IMR-90 (cell line): Measurements from ENCODE around the gene RBBP7. TPM values are rescaled to one million over a fixed set of nuclear protein-coding genes. Genes with fewer than 3 reads are reported as not detected.

Source experiments
- ATAC-seq: fragments of 200-7000 bp; cut with Tn5 transposase; 2 replicates; pipeline ENCODE4 v1.9.1; 2020; ENCODE audit warnings: low read depth, mild to moderate bottlenecking, moderate library complexity
- BruUV-seq: library from RNA; stranded (reverse); fragments of 400-500 nt; replicated peaks from 2 replicates; lab custom pipeline; 2021; lab: Mats Ljungman, UMichigan
- CTCF ChIA-PET: fragments of 300-600 bp; formaldehyde crosslinking; extraction: SDS; loops from one replicate; lab custom pipeline; 2021; ENCODE audit warnings: antibody characterized with exemption; lab: Yijun Ruan, JAX
- POLR2A ChIA-PET: fragments of 300-600 bp; sonication (Branson Sonifier 250); formaldehyde crosslinking; loops from one replicate; lab custom pipeline; 2022; ENCODE audit warnings: antibody characterized with exemption; ENCODE audit not compliant: unreplicated experiment; lab: Charles Lee
- DNase-seq: peaks from one replicate; pipeline ENCODE4 v3.0.0; 2013
- H2AFZ ChIP-seq: replicated peaks from 2 replicates; pipeline ENCODE3; 2013; ENCODE audit warnings: low read length, mild to moderate bottlenecking; ENCODE audit not compliant: poor library complexity
- H2AK5ac ChIP-seq: 2 replicates; pipeline ENCODE4 v1.6.1; 2013; ENCODE audit warnings: low read depth, low read length, inconsistent platforms
- H2AK9ac ChIP-seq: replicated peaks from 2 replicates; pipeline ENCODE3; 2013; ENCODE audit warnings: mild to moderate bottlenecking, low read depth, low read length, moderate library complexity; ENCODE audit not compliant: poor library complexity
- H2BK120ac ChIP-seq: 2 replicates; pipeline ENCODE4 v1.6.1; 2013; ENCODE audit warnings: low read depth, low read length, inconsistent platforms
- H2BK15ac ChIP-seq: 3 replicates; pipeline ENCODE4 v1.6.1; 2013; ENCODE audit warnings: low read depth, low read length, inconsistent platforms
- H2BK20ac ChIP-seq: 2 replicates; pipeline ENCODE4 v1.6.1; 2013; ENCODE audit warnings: low read depth, mild to moderate bottlenecking, inconsistent platforms, low read length, moderate library complexity
- H2BK5ac ChIP-seq: 2 replicates; pipeline ENCODE4 v1.6.1; 2013; ENCODE audit warnings: mild to moderate bottlenecking, low read depth, low read length, inconsistent platforms; ENCODE audit not compliant: poor library complexity, severe bottlenecking
- H3K14ac ChIP-seq: replicated peaks from 2 replicates; pipeline ENCODE4 v1.6.1; 2013; ENCODE audit warnings: low read depth, low read length, inconsistent platforms
- H3K18ac ChIP-seq: 2 replicates; pipeline ENCODE4 v1.6.1; 2013; ENCODE audit warnings: low read depth, low read length, control low read depth
- H3K23ac ChIP-seq: 2 replicates; pipeline ENCODE4 v1.6.1; 2013; ENCODE audit warnings: low read depth, low read length, inconsistent platforms
- H3K27ac ChIP-seq: 2 replicates; pipeline ENCODE4 v1.5.1; 2013; ENCODE audit warnings: mild to moderate bottlenecking, control low read depth, low read length; ENCODE audit not compliant: insufficient read depth
- H3K27me3 ChIP-seq: 2 replicates; pipeline ENCODE4 v1.6.1; 2013; ENCODE audit warnings: low read length; ENCODE audit not compliant: control insufficient read depth, insufficient read depth
- H3K36me3 ChIP-seq: 2 replicates; pipeline ENCODE4 v1.6.1; 2013; ENCODE audit warnings: low read length, mixed read lengths; ENCODE audit not compliant: control insufficient read depth, insufficient read depth
- H3K4ac ChIP-seq: 2 replicates; pipeline ENCODE4 v1.6.1; 2013; ENCODE audit warnings: low read depth, low read length, inconsistent platforms
- H3K4me1 ChIP-seq: 2 replicates; pipeline ENCODE4 v1.6.1; 2013; ENCODE audit warnings: low read length, mixed read lengths; ENCODE audit not compliant: control insufficient read depth, insufficient read depth
- H3K4me2 ChIP-seq: 2 replicates; pipeline ENCODE4 v1.6.1; 2013; ENCODE audit warnings: low read depth, mild to moderate bottlenecking, control low read depth, low read length, moderate library complexity
- H3K4me3 ChIP-seq: 2 replicates; pipeline ENCODE4 v1.5.1; 2013; ENCODE audit warnings: low read depth, mild to moderate bottlenecking, control low read depth, low read length, moderate library complexity; ENCODE audit not compliant: insufficient read depth
- H3K56ac ChIP-seq: 2 replicates; pipeline ENCODE4 v1.6.1; 2013; ENCODE audit warnings: low read length, inconsistent platforms; ENCODE audit not compliant: insufficient read depth; ENCODE audit errors: extremely low read depth
- H3K79me1 ChIP-seq, 2 experiments: 2 replicates each; pipeline ENCODE4 v1.6.1; 2013; ENCODE audit warnings: low read length in 2 of 2, inconsistent platforms in 1 of 2, low read depth in 1 of 2
- H3K9ac ChIP-seq: 2 replicates; pipeline ENCODE4 v1.6.1; 2013; ENCODE audit warnings: low read depth, low read length, control low read depth
- H3K9me1 ChIP-seq: 2 replicates; pipeline ENCODE4 v1.6.1; 2013; ENCODE audit warnings: low read length, inconsistent platforms; ENCODE audit not compliant: insufficient read depth
- H3K9me3 ChIP-seq: 2 replicates; pipeline ENCODE4 v1.6.1; 2013; ENCODE audit warnings: low read length; ENCODE audit not compliant: control insufficient read depth, insufficient read depth
- H4K20me1 ChIP-seq: 2 replicates; pipeline ENCODE4 v1.6.1; 2013; ENCODE audit warnings: low read length, inconsistent platforms; ENCODE audit not compliant: insufficient read depth
- H4K5ac ChIP-seq: 2 replicates; pipeline ENCODE4 v1.6.1; 2013; ENCODE audit warnings: mild to moderate bottlenecking, low read depth, low read length, control low read depth
- H4K8ac ChIP-seq, 2 experiments: 2 replicates each; pipeline ENCODE4 v1.6.1; 2013; ENCODE audit warnings: low read depth in 2 of 2, low read length in 2 of 2, control low read depth in 1 of 2, inconsistent platforms in 1 of 2
- H4K91ac ChIP-seq: 2 replicates; pipeline ENCODE4 v1.6.1; 2013; ENCODE audit warnings: low read depth, low read length, inconsistent platforms; ENCODE audit not compliant: insufficient read depth
- CEBPB ChIP-seq: IDR thresholded peaks from 2 replicates; pipeline ENCODE4 v1.6.1; 2012; ENCODE audit warnings: low read depth, low read length, improper control_type of control experiment
- ELK1 ChIP-seq: fragments of 150-350 bp; IDR thresholded peaks from 2 replicates; pipeline ENCODE4 v1.6.1; 2016; ENCODE audit warnings: low read depth, mild to moderate bottlenecking, low read length, moderate library complexity, borderline replicate concordance
- MAFK ChIP-seq: IDR thresholded peaks from 2 replicates; pipeline ENCODE4 v1.6.1; 2012; ENCODE audit warnings: low read depth, low read length, improper control_type of control experiment
- MXI1 ChIP-seq: IDR thresholded peaks from 2 replicates; pipeline ENCODE4 v1.6.1; 2012; ENCODE audit warnings: low read depth, mild to moderate bottlenecking, low read length, moderate library complexity, borderline replicate concordance
- SMC3 ChIP-seq: fragments of 150-350 bp; IDR thresholded peaks from 2 replicates; pipeline ENCODE4 v1.6.1; 2016; ENCODE audit warnings: low read depth, mild to moderate bottlenecking, antibody characterized with exemption, low read length, moderate library complexity
- WGBS, 2 experiments: methylation state at CpG; one replicate each; pipeline versions ENCODE4 v1.1.5 to v1.1.7; 2013; ENCODE audit warnings: missing lambda C conversion rate in 2 of 2; ENCODE audit not compliant: insufficient read length in 1 of 2; ENCODE audit errors: extremely low coverage in 2 of 2; 5-methylcytosine and 5-hydroxymethylcytosine counted together
- dilution Hi-C: fragments of 300-500 bp; cut with HindIII; formaldehyde crosslinking; loops from one replicate; pipeline ENCODE4 v1.14.3; 2018; ENCODE audit warnings: low sequenced_read_pairs; ENCODE audit not compliant: unreplicated experiment
- in situ Hi-C: fragments of 300-500 bp; cut with MboI; formaldehyde crosslinking; loops from 3 replicates; pipeline ENCODE4 v1.14.3; 2019; ENCODE audit warnings: low sequenced_read_pairs, inconsistent platforms, mixed read lengths
- intact Hi-C: fragments of 100-400 bp; cut with micrococcal nuclease; formaldehyde crosslinking; loops from 2 replicates; pipeline ENCODE4 v1.10.0; 2022
- polyA plus RNA-seq, 3 experiments: library from polyadenylated mRNA; depleted of rRNA; stranded (reverse); fragments of >200 nt; gene quantifications; 2 replicates each; pipeline ENCODE4 v1.2.3, GENCODE V29; 2012; ENCODE audit warnings: low replicate concordance in 1 of 3
- total RNA-seq: library from RNA; depleted of rRNA; stranded (reverse); fragments of >200 nt; gene quantifications from 2 replicates; pipeline ENCODE4 v1.2.3, GENCODE V29; 2012

The RBBP7 gene
- total and polyA plus RNA-seq, 2 of the 4 experiments (the other 2 are of a cell fraction) = 147 to 149 TPM

DNA sequence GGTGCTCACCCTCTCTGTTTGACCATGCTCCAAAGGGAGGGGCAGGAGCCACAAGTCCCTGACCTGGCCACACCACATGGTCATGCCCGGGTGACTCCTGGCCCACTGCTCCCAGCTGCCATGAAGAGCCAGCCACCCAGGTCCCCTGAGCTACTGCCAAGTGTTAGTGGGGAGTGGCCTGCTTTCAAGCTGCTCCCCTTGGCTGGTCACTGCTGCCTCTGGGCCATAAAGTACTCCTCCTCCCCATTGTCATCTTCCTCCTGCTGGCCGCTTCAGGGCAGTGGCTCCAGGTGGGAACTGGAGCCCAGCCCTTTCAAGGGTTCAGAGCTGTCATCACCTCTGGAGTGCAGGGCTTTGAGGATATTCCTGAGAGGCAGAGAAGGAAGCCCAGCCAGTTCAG is 27.3 kb upstream of the RBBP7 start:
- CTCF ChIA-PET = no interaction called here
- ATAC-seq (no peak), DNase-seq (no peak)
- Histone ChIP-seq H3K9me3 (no peaks in the 10 kb centered on the region), H3K4ac (no peak overlapping the region), H3K56ac (no peak overlapping the region), H3K27ac (no peak overlapping the region), H2BK5ac (no peak overlapping the region), H4K5ac (no peak overlapping the region), H3K4me1 (no peaks in the 10 kb centered on the region), H3K9ac (no peak overlapping the region), H3K18ac (no peak overlapping the region), H2AK5ac (no peak overlapping the region), H3K14ac (no peak overlapping the region), H2AK9ac (no peak overlapping the region), H3K9me1 (no peaks in the 10 kb centered on the region), H4K20me1 (no peaks in the 10 kb centered on the region), H3K27me3 (peaks cover 21% of the 10 kb centered on the region), H3K4me3 (no peak overlapping the region), H2BK20ac (no peak overlapping the region), H3K79me1 (no peaks in the 10 kb centered on the region), H4K8ac (no peak overlapping the region), H3K23ac (no peak overlapping the region), H2AFZ (no peak overlapping the region), H3K36me3 (no peaks in the 10 kb centered on the region), H2BK120ac (no peak overlapping the region), H2BK15ac (no peak overlapping the region), H4K91ac (no peak overlapping the region), H3K4me2 (no peak overlapping the region)
- in situ Hi-C loops = no loop called here
- intact Hi-C loops = no loop called here
- dilution Hi-C loops = no loop called here
- no TSS peak for BruUV-seq
- WGBS, 2 experiments = no CpG with 5 or more reads among the region's 2 CpGs
- TF ChIP-seq SMC3 (no peak), ELK1 (no peak), CEBPB (no peak), MAFK (no peak), MXI1 (no peak)
- POLR2A ChIA-PET = no interaction called here
